ENCODE data around the gene LIPN. TPM values are rescaled to one million over a fixed set of nuclear protein-coding genes. Genes with fewer than 3 reads are reported as not detected.

Gene LIPN
- total RNA-seq, 1 donor from 2014 or later = not detected

GRCh38 chr10:88810196-88810961 is 50.6 kb downstream of the LIPN start:
- TF ChIP-seq, protein P1, sequence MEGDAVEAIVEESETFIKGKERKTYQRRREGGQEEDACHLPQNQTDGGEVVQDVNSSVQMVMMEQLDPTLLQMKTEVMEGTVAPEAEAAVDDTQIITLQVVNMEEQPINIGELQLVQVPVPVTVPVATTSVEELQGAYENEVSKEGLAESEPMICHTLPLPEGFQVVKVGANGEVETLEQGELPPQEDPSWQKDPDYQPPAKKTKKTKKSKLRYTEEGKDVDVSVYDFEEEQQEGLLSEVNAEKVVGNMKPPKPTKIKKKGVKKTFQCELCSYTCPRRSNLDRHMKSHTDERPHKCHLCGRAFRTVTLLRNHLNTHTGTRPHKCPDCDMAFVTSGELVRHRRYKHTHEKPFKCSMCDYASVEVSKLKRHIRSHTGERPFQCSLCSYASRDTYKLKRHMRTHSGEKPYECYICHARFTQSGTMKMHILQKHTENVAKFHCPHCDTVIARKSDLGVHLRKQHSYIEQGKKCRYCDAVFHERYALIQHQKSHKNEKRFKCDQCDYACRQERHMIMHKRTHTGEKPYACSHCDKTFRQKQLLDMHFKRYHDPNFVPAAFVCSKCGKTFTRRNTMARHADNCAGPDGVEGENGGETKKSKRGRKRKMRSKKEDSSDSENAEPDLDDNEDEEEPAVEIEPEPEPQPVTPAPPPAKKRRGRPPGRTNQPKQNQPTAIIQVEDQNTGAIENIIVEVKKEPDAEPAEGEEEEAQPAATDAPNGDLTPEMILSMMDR (conservative IDR thresholded peaks at IDR 0.05) = peak; percentile 78
- Mint-ChIP-seq H3K36me3 (ENCODE audit: low read depth) (no peaks in the 10 kb centered on the region), H3K4me3 (no peak overlapping the region), H3K9me3 (no peaks in the 10 kb centered on the region), H3K4me1 (no peaks in the 10 kb centered on the region), H3K27me3 (ENCODE audit: low read depth) (peaks cover 17% of the 10 kb centered on the region), H3K27ac (ENCODE audit: unreplicated experiment) (no peak overlapping the region)
- no peak for DNase-seq (ENCODE audit: low read depth, low spot score)

- peaks cover 18% of the 10 kb centered on the region for H3K27me3 Mint-ChIP-seq (ENCODE audit: low read depth)
- H3K4me3 Mint-ChIP-seq = no peak overlapping the region
- no peak for DNase-seq (ENCODE audit: low read depth, low spot score)
- no peaks in the 10 kb centered on the region for H3K9me3 Mint-ChIP-seq
- no peak overlapping the region for H3K27ac Mint-ChIP-seq (ENCODE audit: unreplicated experiment)
- no peaks in the 10 kb centered on the region for H3K4me1 Mint-ChIP-seq
- TF ChIP-seq, protein P1 (conservative IDR thresholded peaks at IDR 0.05) = no peak
- no peaks in the 10 kb centered on the region for H3K36me3 Mint-ChIP-seq (ENCODE audit: low read depth)
Measured at GRCh38 chr10:88813200-88813599, 53.4 kb downstream of the LIPN start.

- Mint-ChIP-seq H3K4me1 (no peaks in the 10 kb centered on the region), H3K27me3 (ENCODE audit: low read depth) (peaks cover 3% of the 10 kb centered on the region), H3K9me3 (no peaks in the 10 kb centered on the region), H3K4me3 (no peak overlapping the region), H3K27ac (ENCODE audit: unreplicated experiment) (no peak overlapping the region), H3K36me3 (ENCODE audit: low read depth) (no peaks in the 10 kb centered on the region)
- TF ChIP-seq, protein P1 (conservative IDR thresholded peaks at IDR 0.05) = no peak
- DNase-seq (ENCODE audit: low read depth, low spot score) = no peak
Measured at GRCh38 chr10:88819290-88819689, 59.5 kb downstream of the LIPN start.

GRCh38 chr10:88820748-88821401 is 61.1 kb downstream of the LIPN start:
- no peaks in the 10 kb centered on the region for H3K4me1 Mint-ChIP-seq
- H3K9me3 Mint-ChIP-seq = no peaks in the 10 kb centered on the region
- H3K4me3 Mint-ChIP-seq = no peak overlapping the region
- no peaks in the 10 kb centered on the region for H3K27me3 Mint-ChIP-seq (ENCODE audit: low read depth)
- TF ChIP-seq, protein P1 (conservative IDR thresholded peaks at IDR 0.05) = no peak
- no peak for DNase-seq (ENCODE audit: low read depth, low spot score)
- H3K36me3 Mint-ChIP-seq (ENCODE audit: low read depth) = no peaks in the 10 kb centered on the region
- no peak overlapping the region for H3K27ac Mint-ChIP-seq (ENCODE audit: unreplicated experiment)

- TF ChIP-seq, protein P1 (conservative IDR thresholded peaks at IDR 0.05) = no peak
- no peak overlapping the region for H3K4me3 Mint-ChIP-seq
- H3K27me3 Mint-ChIP-seq (ENCODE audit: low read depth) = peaks cover 3% of the 10 kb centered on the region
- no peak for DNase-seq (ENCODE audit: low read depth, low spot score)
- H3K27ac Mint-ChIP-seq (ENCODE audit: unreplicated experiment) = no peak overlapping the region
- no peaks in the 10 kb centered on the region for H3K4me1 Mint-ChIP-seq
- H3K9me3 Mint-ChIP-seq = no peaks in the 10 kb centered on the region
- H3K36me3 Mint-ChIP-seq (ENCODE audit: low read depth) = no peaks in the 10 kb centered on the region
Measured at GRCh38 chr10:88826388-88826787, 66.6 kb downstream of the LIPN start.
